PC-3 (cell line): Measurements from ENCODE around the gene CTSG. TPM values are rescaled to one million over a fixed set of nuclear protein-coding genes. Genes with fewer than 3 reads are reported as not detected.

Source experiments
- ATAC-seq: fragments of 200-7000 bp; cut with Tn5 transposase; 2 replicates; pipeline ENCODE4 v1.9.1; 2020; ENCODE audit warnings: mild to moderate bottlenecking, moderate library complexity
- BruUV-seq: library from RNA; stranded (reverse); fragments of 400-500 nt; replicated peaks from 2 replicates; lab custom pipeline; 2021; lab: Mats Ljungman, UMichigan
- CTCF ChIA-PET: fragments of 300-600 bp; sonication (Branson Sonifier 250); formaldehyde crosslinking; loops from one replicate; lab custom pipeline; 2022; ENCODE audit warnings: antibody characterized with exemption; lab: Charles Lee
- POLR2A ChIA-PET: fragments of 300-600 bp; sonication (Branson Sonifier 250); formaldehyde crosslinking; loops from one replicate; lab custom pipeline; 2022; ENCODE audit warnings: antibody characterized with exemption; ENCODE audit not compliant: unreplicated experiment; lab: Charles Lee
- DNase-seq: peaks from one replicate; pipeline ENCODE4 v3.0.0-alpha.2; 2015
- H2AFZ ChIP-seq: fragments of 300-600 bp; sonication (generic); 2 replicates; pipeline ENCODE4 v1.6.0; 2016; ENCODE audit warnings: antibody characterized with exemption, low read length
- H3F3A ChIP-seq: fragments of 300-600 bp; sonication (generic); one replicate; pipeline ENCODE4 v1.6.0; 2017; ENCODE audit warnings: antibody characterized with exemption, low read length, control low read depth, mild to moderate bottlenecking; ENCODE audit not compliant: unreplicated experiment
- H3K27ac ChIP-seq: fragments of 300-600 bp; sonication (generic); 2 replicates; pipeline ENCODE4 v1.5.1; 2016; ENCODE audit warnings: mild to moderate bottlenecking, low read length
- H3K27me3 ChIP-seq: fragments of 300-600 bp; sonication (generic); 2 replicates; pipeline ENCODE4 v1.6.1; 2016; ENCODE audit warnings: low read length, mixed read lengths
- H3K36me3 ChIP-seq: fragments of 300-600 bp; sonication (generic); 2 replicates; pipeline ENCODE4 v1.6.1; 2016; ENCODE audit warnings: low read depth, mixed run types, low read length, mixed read lengths
- H3K4me1 ChIP-seq: fragments of 300-600 bp; sonication (generic); 2 replicates; pipeline ENCODE4 v1.5.1; 2016; ENCODE audit warnings: low read length; ENCODE audit not compliant: insufficient read depth
- H3K4me2 ChIP-seq: fragments of 300-600 bp; sonication (generic); 2 replicates; pipeline ENCODE4 v1.6.0; 2016; ENCODE audit warnings: low read length
- H3K4me3 ChIP-seq: fragments of 300-600 bp; sonication (generic); 2 replicates; pipeline ENCODE4 v1.5.1; 2016; ENCODE audit warnings: mild to moderate bottlenecking, low read length, mixed read lengths
- H3K79me2 ChIP-seq: fragments of 300-600 bp; sonication (generic); 2 replicates; pipeline ENCODE4 v1.6.1; 2017; ENCODE audit warnings: low read length, mixed read lengths
- H3K9ac ChIP-seq: fragments of 300-600 bp; sonication (generic); 2 replicates; pipeline ENCODE4 v1.6.0; 2016; ENCODE audit warnings: mild to moderate bottlenecking, low read length
- H3K9me2 ChIP-seq: fragments of 300-600 bp; sonication (generic); replicated peaks from 2 replicates; pipeline ENCODE4 v1.6.1; 2016; ENCODE audit warnings: mixed run types, low read length, mixed read lengths
- H3K9me3 ChIP-seq: fragments of 300-600 bp; sonication (generic); 2 replicates; pipeline ENCODE4 v1.6.1; 2016; ENCODE audit warnings: low read length, mixed read lengths
- H4K20me1 ChIP-seq: fragments of 300-600 bp; sonication (generic); 2 replicates; pipeline ENCODE4 v1.6.1; 2016; ENCODE audit warnings: low read length, mixed read lengths
- EZH2 ChIP-seq: fragments of 300-600 bp; sonication (generic); IDR thresholded peaks from one replicate; pipeline ENCODE4 v1.6.1; 2017; ENCODE audit warnings: antibody characterized with exemption, mild to moderate bottlenecking, low read length; ENCODE audit not compliant: unreplicated experiment
- EZH2phosphoT487 ChIP-seq: fragments of 300-600 bp; sonication (generic); IDR thresholded peaks from 2 replicates; pipeline ENCODE4 v1.6.1; 2018; ENCODE audit warnings: mild to moderate bottlenecking, antibody characterized with exemption, low read length, borderline replicate concordance
- intact Hi-C: fragments of 100-400 bp; cut with micrococcal nuclease; formaldehyde crosslinking; loops from 2 replicates; pipeline ENCODE4 v1.9.0; 2023
- total RNA-seq: library from RNA; depleted of rRNA; stranded (reverse); fragments of >200 nt; gene quantifications from 2 replicates; pipeline ENCODE4 v1.2.3, GENCODE V29; 2014
- TF ChIP-seq, protein P1 (sequence below): fragments of 300-600 bp; sonication (generic); conservative IDR thresholded peaks from 2 replicates; pipeline ENCODE4 v1.5.1; 2017; ENCODE audit warnings: antibody characterized with exemption, low read depth, mild to moderate bottlenecking, low read length

The CTSG gene
- total RNA-seq, 1 experiment from 2014 or later = not detected

DNA sequence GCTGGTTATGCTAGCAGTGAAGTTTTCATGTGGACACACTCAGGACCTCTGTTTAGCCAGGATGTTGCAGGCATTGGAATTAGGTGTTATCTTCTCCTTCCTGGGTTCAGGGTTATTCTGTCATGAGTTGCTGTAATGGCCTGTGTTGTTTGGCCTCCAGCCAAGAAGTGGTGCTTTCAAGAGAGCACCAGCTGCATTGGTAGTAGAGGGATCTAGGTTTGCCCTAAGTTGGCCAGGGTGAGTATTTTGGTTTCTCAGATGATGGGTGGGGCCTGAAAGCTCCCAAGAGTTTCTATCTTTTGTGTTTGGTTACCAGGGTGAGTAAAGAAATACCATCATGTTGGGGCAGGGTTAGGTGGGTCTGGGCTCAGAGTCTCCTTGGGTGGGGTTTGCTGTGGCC is 36.1 kb upstream of the CTSG start:
- Histone ChIP-seq H3K9me2 (no peaks in the 10 kb centered on the region), H3K36me3 (no peaks in the 10 kb centered on the region), H4K20me1 (no peaks in the 10 kb centered on the region), H3K9me3 (no peaks in the 10 kb centered on the region), H3K79me2 (no peaks in the 10 kb centered on the region), H3F3A (no peaks in the 10 kb centered on the region), H2AFZ (no peak overlapping the region), H3K4me3 (no peak overlapping the region), H3K4me2 (no peak overlapping the region), H3K27me3 (no peaks in the 10 kb centered on the region), H3K9ac (no peak overlapping the region), H3K4me1 (no peaks in the 10 kb centered on the region), H3K27ac (no peak overlapping the region)
- ChIA-PET CTCF (no interaction called here), POLR2A (no interaction called here)
- TF ChIP-seq EZH2phosphoT487 (no peak), EZH2 (no peak)
- TF ChIP-seq, protein P1, sequence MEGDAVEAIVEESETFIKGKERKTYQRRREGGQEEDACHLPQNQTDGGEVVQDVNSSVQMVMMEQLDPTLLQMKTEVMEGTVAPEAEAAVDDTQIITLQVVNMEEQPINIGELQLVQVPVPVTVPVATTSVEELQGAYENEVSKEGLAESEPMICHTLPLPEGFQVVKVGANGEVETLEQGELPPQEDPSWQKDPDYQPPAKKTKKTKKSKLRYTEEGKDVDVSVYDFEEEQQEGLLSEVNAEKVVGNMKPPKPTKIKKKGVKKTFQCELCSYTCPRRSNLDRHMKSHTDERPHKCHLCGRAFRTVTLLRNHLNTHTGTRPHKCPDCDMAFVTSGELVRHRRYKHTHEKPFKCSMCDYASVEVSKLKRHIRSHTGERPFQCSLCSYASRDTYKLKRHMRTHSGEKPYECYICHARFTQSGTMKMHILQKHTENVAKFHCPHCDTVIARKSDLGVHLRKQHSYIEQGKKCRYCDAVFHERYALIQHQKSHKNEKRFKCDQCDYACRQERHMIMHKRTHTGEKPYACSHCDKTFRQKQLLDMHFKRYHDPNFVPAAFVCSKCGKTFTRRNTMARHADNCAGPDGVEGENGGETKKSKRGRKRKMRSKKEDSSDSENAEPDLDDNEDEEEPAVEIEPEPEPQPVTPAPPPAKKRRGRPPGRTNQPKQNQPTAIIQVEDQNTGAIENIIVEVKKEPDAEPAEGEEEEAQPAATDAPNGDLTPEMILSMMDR = no peak
- DNase-seq (no peak), ATAC-seq (no peak)
- intact Hi-C loops = no loop called here
- BruUV-seq = no TSS peak

DNA sequence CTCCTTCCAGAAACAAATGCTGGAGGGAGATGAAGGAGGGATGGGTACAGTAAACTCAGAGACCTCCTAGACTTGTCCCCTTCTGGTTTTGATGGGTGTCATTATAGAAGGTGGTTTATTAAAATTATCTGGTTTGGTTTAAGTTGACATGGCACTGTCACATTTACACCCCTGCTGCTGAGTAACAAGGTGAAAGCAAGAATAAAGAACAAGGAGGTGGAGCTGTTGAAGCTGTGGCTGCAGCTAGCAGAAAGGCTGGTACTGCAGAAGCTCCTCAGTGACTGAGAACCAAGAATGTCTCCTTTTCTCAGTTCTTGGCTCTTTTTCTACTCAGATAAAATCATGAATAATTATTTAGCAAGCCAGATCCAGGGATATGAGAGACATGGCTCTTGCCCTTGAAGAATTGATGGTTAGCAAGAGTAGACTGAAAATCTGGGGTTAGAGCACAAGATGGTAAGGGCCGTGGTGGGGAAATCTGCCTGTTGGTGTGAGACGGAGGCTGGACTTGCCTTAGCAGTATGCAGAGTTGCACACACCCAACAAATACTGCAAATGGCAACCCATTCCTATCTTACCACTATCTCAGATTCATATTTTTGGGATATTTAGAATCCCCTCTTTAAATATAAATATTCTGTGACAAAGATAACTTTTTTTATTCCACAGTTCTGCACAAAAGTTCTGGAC is 33.8 kb upstream of the CTSG start, which contains the start of gene GZMH:
Gene GZMH (minus strand): TSS at position 31 of the 690 bp plus-strand sequence. CDS start 72 bp downstream, outside the sequence.
- DNase-seq (no peak), ATAC-seq (no peak)
- Histone ChIP-seq H3K4me3 (no peak within 1 kb of the TSS), H3K9me3 (no peaks in the 10 kb centered on the region), H2AFZ (no peak within 1 kb of the TSS), H4K20me1 (no peaks in the 10 kb centered on the region), H3K27me3 (no peaks in the 10 kb centered on the region), H3K9ac (no peak within 1 kb of the TSS), H3K4me1 (no peaks in the 10 kb centered on the region), H3K27ac (no peak within 1 kb of the TSS), H3K79me2 (no peaks in the 10 kb centered on the region), H3K9me2 (no peaks in the 10 kb centered on the region), H3K36me3 (no peaks in the 10 kb centered on the region), H3F3A (no peaks in the 10 kb centered on the region), H3K4me2 (no peak within 1 kb of the TSS)
- CTCF ChIA-PET = no interaction called here
- intact Hi-C loops = no loop called here
- POLR2A ChIA-PET = no interaction called here
- BruUV-seq = no TSS peak
- no peak for TF ChIP-seq EZH2phosphoT487
- TF ChIP-seq, protein P1 = no peak
- no peak for TF ChIP-seq EZH2
